Astrocyte (in vitro differentiated cells and primary cell): ENCODE measurements around the gene MAK. TPM values are rescaled to one million over a fixed set of nuclear protein-coding genes. Genes with fewer than 3 reads are reported as not detected.

ENCODE experiments used
- DNase-seq: peaks from one replicate; pipeline ENCODE4 v3.0.0-alpha.2; 2010; ENCODE audit warnings: low read depth
- FAIRE-seq: peaks from 2 replicates; lab custom pipeline; 2011; peaks lifted over from hg19 to GRCh38; lab: Jason Lieb, UNC
- H2AFZ ChIP-seq: 2 replicates; pipeline ENCODE4 v1.6.0; 2012; ENCODE audit warnings: low read depth, low read length, inconsistent platforms
- H3K27ac ChIP-seq: 2 replicates; pipeline ENCODE4 v1.5.1; 2011; ENCODE audit warnings: low read depth, low read length, inconsistent platforms
- H3K27me3 ChIP-seq: 2 replicates; pipeline ENCODE4 v1.6.0; 2011; ENCODE audit warnings: low read length, inconsistent platforms; ENCODE audit not compliant: insufficient read depth
- H3K36me3 ChIP-seq: 2 replicates; pipeline ENCODE4 v1.5.1; 2011; ENCODE audit warnings: low read length, inconsistent platforms; ENCODE audit not compliant: insufficient read depth
- H3K4me1 ChIP-seq: 2 replicates; pipeline ENCODE4 v1.5.1; 2011; ENCODE audit warnings: low read length, inconsistent platforms; ENCODE audit not compliant: insufficient read depth
- H3K4me2 ChIP-seq: 2 replicates; pipeline ENCODE4 v1.6.0; 2012; ENCODE audit warnings: low read length, inconsistent platforms
- H3K4me3 ChIP-seq: 2 replicates; pipeline ENCODE4 v1.5.1; 2011; ENCODE audit warnings: low read depth, mild to moderate bottlenecking, low read length, inconsistent platforms; ENCODE audit not compliant: insufficient read depth
- H3K79me2 ChIP-seq: 2 replicates; pipeline ENCODE4 v1.6.0; 2012; ENCODE audit warnings: mild to moderate bottlenecking, low read length, inconsistent platforms; ENCODE audit not compliant: insufficient read depth
- H3K9ac ChIP-seq: 2 replicates; pipeline ENCODE4 v1.6.0; 2012; ENCODE audit warnings: mild to moderate bottlenecking, low read length, inconsistent platforms
- H3K9me3 ChIP-seq: 2 replicates; pipeline ENCODE4 v1.5.1; 2012; ENCODE audit warnings: low read depth, mild to moderate bottlenecking, low read length, inconsistent platforms; ENCODE audit not compliant: insufficient read depth
- H4K20me1 ChIP-seq: 2 replicates; pipeline ENCODE4 v1.6.0; 2012; ENCODE audit warnings: low read length, inconsistent platforms; ENCODE audit not compliant: insufficient read depth
- H3K27ac Mint-ChIP-seq: one replicate; pipeline ENCODE4 v1.8.0; 2021; ENCODE audit warnings: mild to moderate bottlenecking, mixed read lengths; ENCODE audit not compliant: unreplicated experiment
- H3K27me3 Mint-ChIP-seq: one replicate; pipeline ENCODE4 v1.8.0; 2021; ENCODE audit warnings: low read depth, mixed read lengths; ENCODE audit not compliant: unreplicated experiment
- H3K36me3 Mint-ChIP-seq: one replicate; pipeline ENCODE4 v1.8.0; 2021; ENCODE audit warnings: low read depth, mixed read lengths; ENCODE audit not compliant: unreplicated experiment
- H3K4me1 Mint-ChIP-seq: one replicate; pipeline ENCODE4 v1.8.0; 2021; ENCODE audit warnings: low read depth, mixed read lengths; ENCODE audit not compliant: unreplicated experiment
- H3K4me3 Mint-ChIP-seq: one replicate; pipeline ENCODE4 v1.8.0; 2021; ENCODE audit warnings: mild to moderate bottlenecking, moderate library complexity, mixed read lengths; ENCODE audit not compliant: unreplicated experiment
- H3K9me3 Mint-ChIP-seq: one replicate; pipeline ENCODE4 v1.8.0; 2021; ENCODE audit warnings: mild to moderate bottlenecking, mixed read lengths; ENCODE audit not compliant: unreplicated experiment
- CTCF ChIP-seq: IDR thresholded peaks from 2 replicates; pipeline ENCODE4 v1.5.1; 2011; ENCODE audit warnings: low read depth, mild to moderate bottlenecking, inconsistent platforms, low read length, moderate library complexity; ENCODE audit not compliant: insufficient read depth
- EZH2 ChIP-seq: IDR thresholded peaks from 2 replicates; pipeline ENCODE4 v1.6.1; 2012; ENCODE audit warnings: mild to moderate bottlenecking, low read length, inconsistent platforms; ENCODE audit not compliant: insufficient read depth
- total RNA-seq: library from RNA; stranded (reverse); gene quantifications from 2 replicates; pipeline ENCODE4 v1.2.1, GENCODE V29; 2021

Gene MAK
- total RNA-seq, 1 donor from 2014 or later = 0.05 TPM

DNA sequence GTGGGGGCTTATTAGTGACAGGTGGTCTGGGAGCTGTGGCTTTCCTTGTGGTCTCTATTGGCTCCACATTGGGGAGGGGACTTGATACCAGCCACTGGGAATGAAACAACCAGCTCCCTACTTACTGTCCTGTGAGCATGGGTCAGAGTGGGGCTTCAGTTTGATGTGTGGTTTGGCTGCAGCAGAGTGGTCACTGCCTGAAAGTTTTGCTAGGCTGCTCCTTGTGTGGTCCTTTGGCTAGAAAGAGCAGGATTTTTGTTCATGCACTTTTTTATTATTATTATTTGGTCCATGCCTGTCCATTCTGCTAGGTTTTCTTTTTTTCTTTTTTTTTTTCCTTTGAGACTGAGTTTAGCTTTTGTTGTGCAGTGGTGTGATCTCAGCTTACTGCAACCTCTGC, 98.3 kb downstream of the MAK start:
- Histone ChIP-seq H3K9ac (no peak overlapping the region), H3K79me2 (no peaks in the 10 kb centered on the region), H3K36me3 (no peaks in the 10 kb centered on the region), H3K27ac (no peak overlapping the region), H4K20me1 (no peaks in the 10 kb centered on the region), H3K4me1 (peaks cover 5% of the 10 kb centered on the region), H3K9me3 (no peaks in the 10 kb centered on the region), H3K4me3 (no peak overlapping the region), H3K4me2 (no peak overlapping the region), H3K27me3 (no peaks in the 10 kb centered on the region), H2AFZ (no peak overlapping the region)
- no peak for DNase-seq
- H3K36me3 Mint-ChIP-seq = peaks cover 16% of the 10 kb centered on the region
- H3K4me1 Mint-ChIP-seq = peaks cover 5% of the 10 kb centered on the region
- H3K27ac Mint-ChIP-seq = no peak overlapping the region
- no peak for TF ChIP-seq EZH2
- no peak for TF ChIP-seq CTCF
- no peaks in the 10 kb centered on the region for H3K9me3 Mint-ChIP-seq
- no peak overlapping the region for H3K4me3 Mint-ChIP-seq
- FAIRE-seq = no peak
- H3K27me3 Mint-ChIP-seq = no peaks in the 10 kb centered on the region

GRCh38 chr6:10736731-10737130, 101.6 kb downstream of the MAK start:
- H3K79me2 ChIP-seq = no peaks in the 10 kb centered on the region
- peaks cover 5% of the 10 kb centered on the region for H3K36me3 ChIP-seq
- DNase-seq (no peak), FAIRE-seq (no peak)
- Mint-ChIP-seq H3K9me3 (no peaks in the 10 kb centered on the region), H3K4me1 (peaks cover 23% of the 10 kb centered on the region), H3K27me3 (no peaks in the 10 kb centered on the region), H3K27ac (no peak overlapping the region), H3K36me3 (peaks cover 17% of the 10 kb centered on the region), H3K4me3 (no peak overlapping the region)
- no peaks in the 10 kb centered on the region for H3K9me3 ChIP-seq
- H3K4me1 ChIP-seq = peaks cover 8% of the 10 kb centered on the region
- no peaks in the 10 kb centered on the region for H3K27me3 ChIP-seq
- H3K4me2 ChIP-seq = no peak overlapping the region
- H4K20me1 ChIP-seq = no peaks in the 10 kb centered on the region
- H3K9ac ChIP-seq = no peak overlapping the region
- TF ChIP-seq CTCF (no peak), EZH2 (no peak)
- no peak overlapping the region for H3K4me3 ChIP-seq
- no peak overlapping the region for H3K27ac ChIP-seq
- no peak overlapping the region for H2AFZ ChIP-seq

DNA sequence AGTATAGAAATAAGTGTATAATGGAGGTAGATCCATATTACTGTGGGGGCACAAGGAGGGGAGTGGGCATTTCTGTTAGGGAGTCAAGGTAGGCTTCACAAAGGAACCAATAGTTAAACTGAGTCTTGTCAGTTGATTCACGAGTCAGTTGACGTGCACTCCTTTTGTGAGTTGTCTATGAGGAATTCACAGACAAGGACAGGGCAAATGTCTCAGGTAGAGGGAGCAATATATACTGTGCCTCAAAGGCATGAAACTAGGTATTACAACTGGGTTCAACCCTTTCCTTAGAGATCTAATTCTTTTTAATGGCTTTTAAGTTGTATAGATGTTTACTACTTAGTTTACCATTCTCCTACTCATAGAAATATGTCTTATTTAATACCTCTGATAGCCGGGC, 104.5 kb downstream of the MAK start:
- Mint-ChIP-seq H3K27ac (peak overlapping the region; percentile 10), H3K36me3 (peaks cover 12% of the 10 kb centered on the region), H3K4me3 (no peak overlapping the region), H3K27me3 (no peaks in the 10 kb centered on the region), H3K4me1 (peaks cover 29% of the 10 kb centered on the region), H3K9me3 (no peaks in the 10 kb centered on the region)
- H3K36me3 ChIP-seq = peaks cover 14% of the 10 kb centered on the region
- no peak overlapping the region for H3K4me3 ChIP-seq
- no peak overlapping the region for H3K9ac ChIP-seq
- FAIRE-seq = no peak
- peaks cover 8% of the 10 kb centered on the region for H3K4me1 ChIP-seq
- no peak overlapping the region for H3K27ac ChIP-seq
- no peak overlapping the region for H3K4me2 ChIP-seq
- no peaks in the 10 kb centered on the region for H3K79me2 ChIP-seq
- H4K20me1 ChIP-seq = no peaks in the 10 kb centered on the region
- H2AFZ ChIP-seq = no peak overlapping the region
- H3K9me3 ChIP-seq = no peaks in the 10 kb centered on the region
- no peak for TF ChIP-seq EZH2
- no peak for TF ChIP-seq CTCF
- DNase-seq = no peak
- H3K27me3 ChIP-seq = no peaks in the 10 kb centered on the region
